ENCODE measurements around the gene ARL4C.

Gene ARL4C

GRCh38 chr2:234496835-234497593, at the start of gene ARL4C:
Gene ARL4C (minus strand): TSS chr2:234497081. CDS start chr2:234496586, 495 bp downstream.
- DNase-seq, result peak; percentile 10

- DNase-seq, result peak; percentile 50
Observed at GRCh38 chr2:234544659-234545611, 48.1 kb upstream of the ARL4C start.

GRCh38 chr2:234542742-234543141, 45.9 kb upstream of the ARL4C start:
- DNase-seq, result no peak

- DNase-seq, result no peak
Observed at GRCh38 chr2:234537929-234538328, 41.0 kb upstream of the ARL4C start.

GRCh38 chr2:234536178-234536965, 39.5 kb upstream of the ARL4C start:
- no peak for DNase-seq

- DNase-seq, result no peak
Observed at GRCh38 chr2:234535464-234535863, 38.6 kb upstream of the ARL4C start.

- DNase-seq, result no peak
Observed at GRCh38 chr2:234534515-234534914, 37.6 kb upstream of the ARL4C start.

- DNase-seq, result no peak
Observed at GRCh38 chr2:234533626-234534025, 36.7 kb upstream of the ARL4C start.

GRCh38 chr2:234528410-234529148, 31.7 kb upstream of the ARL4C start:
- DNase-seq, result no peak

- no peak for DNase-seq
Observed at GRCh38 chr2:234526711-234527110, 29.8 kb upstream of the ARL4C start.

GRCh38 chr2:234521536-234521935, 24.7 kb upstream of the ARL4C start:
- no peak for DNase-seq

GRCh38 chr2:234518986-234519642, 22.2 kb upstream of the ARL4C start:
- DNase-seq, result no peak

GRCh38 chr2:234517971-234518370, 21.1 kb upstream of the ARL4C start:
- DNase-seq, result no peak

- DNase-seq, result no peak
Observed at GRCh38 chr2:234514873-234515638, 18.2 kb upstream of the ARL4C start.

GRCh38 chr2:234514099-234514498, 17.2 kb upstream of the ARL4C start:
- DNase-seq, result no peak

GRCh38 chr2:234512884-234513669, 16.2 kb upstream of the ARL4C start:
- DNase-seq, result peak; percentile 10

- DNase-seq, result no peak
Observed at GRCh38 chr2:234502919-234503285, 6.0 kb upstream of the ARL4C start.

- DNase-seq, result no peak
Observed at GRCh38 chr2:234502285-234502918, 5.5 kb upstream of the ARL4C start.

GRCh38 chr2:234500394-234501006, 3.6 kb upstream of the ARL4C start:
- DNase-seq, result peak; percentile 60

All from hematopoietic multipotent progenitor cell treated with erythropoietin and hydrocortisone succinate and interleukin-3 and kit ligand, for 8 days (in vitro differentiated cells).